IMR-90 (cell line): Measurements from ENCODE around the gene CEP295NL. TPM values are rescaled to one million over a fixed set of nuclear protein-coding genes. Genes with fewer than 3 reads are reported as not detected.
"Not testable (repeated sequence)": the region's sequence is repeated elsewhere in the genome, so short reads cannot be mapped to it uniquely, and the experiment has no call there.

Experiments
- ATAC-seq: fragments of 200-7000 bp; cut with Tn5 transposase; 2 replicates; pipeline ENCODE4 v1.9.1; 2020; ENCODE audit warnings: low read depth, mild to moderate bottlenecking, moderate library complexity
- BruUV-seq: library from RNA; stranded (reverse); fragments of 400-500 nt; replicated peaks from 2 replicates; lab custom pipeline; 2021; lab: Mats Ljungman, UMichigan
- CTCF ChIA-PET: fragments of 300-600 bp; formaldehyde crosslinking; extraction: SDS; loops from one replicate; lab custom pipeline; 2021; ENCODE audit warnings: antibody characterized with exemption; lab: Yijun Ruan, JAX
- POLR2A ChIA-PET: fragments of 300-600 bp; sonication (Branson Sonifier 250); formaldehyde crosslinking; loops from one replicate; lab custom pipeline; 2022; ENCODE audit warnings: antibody characterized with exemption; ENCODE audit not compliant: unreplicated experiment; lab: Charles Lee
- DNase-seq: peaks from one replicate; pipeline ENCODE4 v3.0.0; 2013
- H2AFZ ChIP-seq: replicated peaks from 2 replicates; pipeline ENCODE3; 2013; ENCODE audit warnings: low read length, mild to moderate bottlenecking; ENCODE audit not compliant: poor library complexity
- H2AK5ac ChIP-seq: 2 replicates; pipeline ENCODE4 v1.6.1; 2013; ENCODE audit warnings: low read depth, low read length, inconsistent platforms
- H2AK9ac ChIP-seq: replicated peaks from 2 replicates; pipeline ENCODE3; 2013; ENCODE audit warnings: mild to moderate bottlenecking, low read depth, low read length, moderate library complexity; ENCODE audit not compliant: poor library complexity
- H2BK120ac ChIP-seq: 2 replicates; pipeline ENCODE4 v1.6.1; 2013; ENCODE audit warnings: low read depth, low read length, inconsistent platforms
- H2BK15ac ChIP-seq: 3 replicates; pipeline ENCODE4 v1.6.1; 2013; ENCODE audit warnings: low read depth, low read length, inconsistent platforms
- H2BK20ac ChIP-seq: 2 replicates; pipeline ENCODE4 v1.6.1; 2013; ENCODE audit warnings: low read depth, mild to moderate bottlenecking, inconsistent platforms, low read length, moderate library complexity
- H2BK5ac ChIP-seq: 2 replicates; pipeline ENCODE4 v1.6.1; 2013; ENCODE audit warnings: mild to moderate bottlenecking, low read depth, low read length, inconsistent platforms; ENCODE audit not compliant: poor library complexity, severe bottlenecking
- H3K14ac ChIP-seq: replicated peaks from 2 replicates; pipeline ENCODE4 v1.6.1; 2013; ENCODE audit warnings: low read depth, low read length, inconsistent platforms
- H3K18ac ChIP-seq: 2 replicates; pipeline ENCODE4 v1.6.1; 2013; ENCODE audit warnings: low read depth, low read length, control low read depth
- H3K23ac ChIP-seq: 2 replicates; pipeline ENCODE4 v1.6.1; 2013; ENCODE audit warnings: low read depth, low read length, inconsistent platforms
- H3K27ac ChIP-seq: 2 replicates; pipeline ENCODE4 v1.5.1; 2013; ENCODE audit warnings: mild to moderate bottlenecking, control low read depth, low read length; ENCODE audit not compliant: insufficient read depth
- H3K27me3 ChIP-seq: 2 replicates; pipeline ENCODE4 v1.6.1; 2013; ENCODE audit warnings: low read length; ENCODE audit not compliant: control insufficient read depth, insufficient read depth
- H3K36me3 ChIP-seq: 2 replicates; pipeline ENCODE4 v1.6.1; 2013; ENCODE audit warnings: low read length, mixed read lengths; ENCODE audit not compliant: control insufficient read depth, insufficient read depth
- H3K4ac ChIP-seq: 2 replicates; pipeline ENCODE4 v1.6.1; 2013; ENCODE audit warnings: low read depth, low read length, inconsistent platforms
- H3K4me1 ChIP-seq: 2 replicates; pipeline ENCODE4 v1.6.1; 2013; ENCODE audit warnings: low read length, mixed read lengths; ENCODE audit not compliant: control insufficient read depth, insufficient read depth
- H3K4me2 ChIP-seq: 2 replicates; pipeline ENCODE4 v1.6.1; 2013; ENCODE audit warnings: low read depth, mild to moderate bottlenecking, control low read depth, low read length, moderate library complexity
- H3K4me3 ChIP-seq: 2 replicates; pipeline ENCODE4 v1.5.1; 2013; ENCODE audit warnings: low read depth, mild to moderate bottlenecking, control low read depth, low read length, moderate library complexity; ENCODE audit not compliant: insufficient read depth
- H3K56ac ChIP-seq: 2 replicates; pipeline ENCODE4 v1.6.1; 2013; ENCODE audit warnings: low read length, inconsistent platforms; ENCODE audit not compliant: insufficient read depth; ENCODE audit errors: extremely low read depth
- H3K79me1 ChIP-seq, 2 experiments: 2 replicates each; pipeline ENCODE4 v1.6.1; 2013; ENCODE audit warnings: low read length in 2 of 2, inconsistent platforms in 1 of 2, low read depth in 1 of 2
- H3K9ac ChIP-seq: 2 replicates; pipeline ENCODE4 v1.6.1; 2013; ENCODE audit warnings: low read depth, low read length, control low read depth
- H3K9me1 ChIP-seq: 2 replicates; pipeline ENCODE4 v1.6.1; 2013; ENCODE audit warnings: low read length, inconsistent platforms; ENCODE audit not compliant: insufficient read depth
- H3K9me3 ChIP-seq: 2 replicates; pipeline ENCODE4 v1.6.1; 2013; ENCODE audit warnings: low read length; ENCODE audit not compliant: control insufficient read depth, insufficient read depth
- H4K20me1 ChIP-seq: 2 replicates; pipeline ENCODE4 v1.6.1; 2013; ENCODE audit warnings: low read length, inconsistent platforms; ENCODE audit not compliant: insufficient read depth
- H4K5ac ChIP-seq: 2 replicates; pipeline ENCODE4 v1.6.1; 2013; ENCODE audit warnings: mild to moderate bottlenecking, low read depth, low read length, control low read depth
- H4K8ac ChIP-seq, 2 experiments: 2 replicates each; pipeline ENCODE4 v1.6.1; 2013; ENCODE audit warnings: low read depth in 2 of 2, low read length in 2 of 2, control low read depth in 1 of 2, inconsistent platforms in 1 of 2
- H4K91ac ChIP-seq: 2 replicates; pipeline ENCODE4 v1.6.1; 2013; ENCODE audit warnings: low read depth, low read length, inconsistent platforms; ENCODE audit not compliant: insufficient read depth
- MAZ ChIP-seq: IDR thresholded peaks from 2 replicates; pipeline ENCODE4 v1.6.1; 2012; ENCODE audit warnings: low read depth, mild to moderate bottlenecking, low read length, improper control_type of control experiment, moderate library complexity, borderline replicate concordance
- SMC3 ChIP-seq: fragments of 150-350 bp; IDR thresholded peaks from 2 replicates; pipeline ENCODE4 v1.6.1; 2016; ENCODE audit warnings: low read depth, mild to moderate bottlenecking, antibody characterized with exemption, low read length, moderate library complexity
- WGBS, 2 experiments: methylation state at CpG; one replicate each; pipeline versions ENCODE4 v1.1.5 to v1.1.7; 2013; ENCODE audit warnings: missing lambda C conversion rate in 2 of 2; ENCODE audit not compliant: insufficient read length in 1 of 2; ENCODE audit errors: extremely low coverage in 2 of 2; 5-methylcytosine and 5-hydroxymethylcytosine counted together
- dilution Hi-C: fragments of 300-500 bp; cut with HindIII; formaldehyde crosslinking; loops from one replicate; pipeline ENCODE4 v1.14.3; 2018; ENCODE audit warnings: low sequenced_read_pairs; ENCODE audit not compliant: unreplicated experiment
- in situ Hi-C: fragments of 300-500 bp; cut with MboI; formaldehyde crosslinking; loops from 3 replicates; pipeline ENCODE4 v1.14.3; 2019; ENCODE audit warnings: low sequenced_read_pairs, inconsistent platforms, mixed read lengths
- intact Hi-C: fragments of 100-400 bp; cut with micrococcal nuclease; formaldehyde crosslinking; loops from 2 replicates; pipeline ENCODE4 v1.10.0; 2022
- polyA plus RNA-seq, 3 experiments: library from polyadenylated mRNA; depleted of rRNA; stranded (reverse); fragments of >200 nt; gene quantifications; 2 replicates each; pipeline ENCODE4 v1.2.3, GENCODE V29; 2012; ENCODE audit warnings: low replicate concordance in 1 of 3
- total RNA-seq: library from RNA; depleted of rRNA; stranded (reverse); fragments of >200 nt; gene quantifications from 2 replicates; pipeline ENCODE4 v1.2.3, GENCODE V29; 2012

Gene CEP295NL
- total and polyA plus RNA-seq, 2 of the 4 experiments (the other 2 are of a cell fraction): 0.31 to 0.72 TPM

GRCh38 chr17:78890498-78890897, 12.5 kb downstream of the CEP295NL start:
- H4K5ac ChIP-seq: no peak overlapping the region
- peaks cover 88% of the 10 kb centered on the region for H4K20me1 ChIP-seq
- no peak overlapping the region for H3K4me2 ChIP-seq
- DNase-seq (no peak), ATAC-seq (no peak)
- ChIA-PET CTCF (no interaction called here), POLR2A (no interaction called here)
- no peak overlapping the region for H3K4ac ChIP-seq
- in situ Hi-C loops (no loop called here), intact Hi-C loops (no loop called here), dilution Hi-C loops (no loop called here)
- no TSS peak for BruUV-seq
- no peak overlapping the region; the same call in 1 of the 2 replicates for H3K23ac ChIP-seq
- no peak overlapping the region for H3K56ac ChIP-seq
- H4K91ac ChIP-seq: no peak overlapping the region
- no peak overlapping the region for H3K9ac ChIP-seq
- H3K4me1 ChIP-seq: peaks cover 20% of the 10 kb centered on the region
- TF ChIP-seq SMC3: no peak
- no peak for TF ChIP-seq MAZ
- H2BK15ac ChIP-seq: no peak overlapping the region
- H4K8ac ChIP-seq: no peak overlapping the region
- 86% methylated on average over 5 of the region's 16 CpGs; no CpG with 5 or more reads in 1 of the 2 experiments for WGBS, 2 experiments
- no peak overlapping the region for H3K4me3 ChIP-seq
- H3K14ac ChIP-seq: no peak overlapping the region
- no peak overlapping the region for H2AFZ ChIP-seq
- H3K9me1 ChIP-seq: peaks cover 41% of the 10 kb centered on the region
- H3K36me3 ChIP-seq: peaks cover 20% of the 10 kb centered on the region; the same call in 1 of the 2 replicates
- no peak overlapping the region for H2AK5ac ChIP-seq
- H3K79me1 ChIP-seq: peaks cover 35 to 96% of the 10 kb centered on the region in 2 experiments
- no peaks in the 10 kb centered on the region for H3K9me3 ChIP-seq
- no peak overlapping the region for H2BK120ac ChIP-seq
- H2BK5ac ChIP-seq: no peak overlapping the region
- no peak overlapping the region for H3K18ac ChIP-seq
- H3K27ac ChIP-seq: no peak overlapping the region
- H3K27me3 ChIP-seq: no peaks in the 10 kb centered on the region
- no peak overlapping the region for H2BK20ac ChIP-seq
- no peak overlapping the region for H2AK9ac ChIP-seq

GRCh38 chr17:78890096-78890495, 12.9 kb downstream of the CEP295NL start:
- H2BK20ac ChIP-seq, H3K9me3 ChIP-seq, H3K56ac ChIP-seq, H3K4me2 ChIP-seq, CTCF ChIA-PET, in situ Hi-C loops, H3K4ac ChIP-seq, H2AK5ac ChIP-seq, H2AK9ac ChIP-seq, H3K9ac ChIP-seq, H4K8ac ChIP-seq, H2BK5ac ChIP-seq, POLR2A ChIA-PET, H2BK15ac ChIP-seq, BruUV-seq, H3K4me3 ChIP-seq, H3K18ac ChIP-seq, H4K91ac ChIP-seq, H3K14ac ChIP-seq, H3K27me3 ChIP-seq, intact Hi-C loops, H2BK120ac ChIP-seq, H3K23ac ChIP-seq, dilution Hi-C loops, DNase-seq, H2AFZ ChIP-seq, H3K27ac ChIP-seq, ATAC-seq, H4K5ac ChIP-seq: not testable (repeated sequence)
- 100% methylated on average over 2 of the region's 11 CpGs; no CpG with 5 or more reads in 1 of the 2 experiments for WGBS, 2 experiments
- Histone ChIP-seq H4K20me1 (peaks cover 88% of the 10 kb centered on the region), H3K4me1 (peaks cover 21% of the 10 kb centered on the region), H3K36me3 (peaks cover 20% of the 10 kb centered on the region; the same call in 1 of the 2 replicates), H3K79me1 (peaks cover 35 to 96% of the 10 kb centered on the region in 2 experiments), H3K9me1 (peaks cover 39% of the 10 kb centered on the region)
